HS-27A (cell line): ENCODE results near the gene C6orf136.

Source experiments
- DNase-seq: peaks from one replicate; pipeline ENCODE4 v3.0.0-alpha.2; 2012; ENCODE audit warnings: low read depth, missing footprints

C6orf136 gene, protein sequence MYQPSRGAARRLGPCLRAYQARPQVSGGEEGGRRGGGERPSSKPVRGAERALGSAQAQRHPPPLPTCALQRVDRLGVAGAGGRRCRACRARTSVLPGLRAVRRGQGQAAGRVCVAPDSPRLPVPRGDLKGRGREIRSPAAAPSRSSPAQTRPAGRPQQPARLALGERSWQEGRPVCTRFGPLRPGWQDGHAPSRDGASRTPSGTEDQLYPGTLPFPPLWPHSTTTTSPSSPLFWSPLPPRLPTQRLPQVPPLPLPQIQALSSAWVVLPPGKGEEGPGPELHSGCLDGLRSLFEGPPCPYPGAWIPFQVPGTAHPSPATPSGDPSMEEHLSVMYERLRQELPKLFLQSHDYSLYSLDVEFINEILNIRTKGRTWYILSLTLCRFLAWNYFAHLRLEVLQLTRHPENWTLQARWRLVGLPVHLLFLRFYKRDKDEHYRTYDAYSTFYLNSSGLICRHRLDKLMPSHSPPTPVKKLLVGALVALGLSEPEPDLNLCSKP

DNA sequence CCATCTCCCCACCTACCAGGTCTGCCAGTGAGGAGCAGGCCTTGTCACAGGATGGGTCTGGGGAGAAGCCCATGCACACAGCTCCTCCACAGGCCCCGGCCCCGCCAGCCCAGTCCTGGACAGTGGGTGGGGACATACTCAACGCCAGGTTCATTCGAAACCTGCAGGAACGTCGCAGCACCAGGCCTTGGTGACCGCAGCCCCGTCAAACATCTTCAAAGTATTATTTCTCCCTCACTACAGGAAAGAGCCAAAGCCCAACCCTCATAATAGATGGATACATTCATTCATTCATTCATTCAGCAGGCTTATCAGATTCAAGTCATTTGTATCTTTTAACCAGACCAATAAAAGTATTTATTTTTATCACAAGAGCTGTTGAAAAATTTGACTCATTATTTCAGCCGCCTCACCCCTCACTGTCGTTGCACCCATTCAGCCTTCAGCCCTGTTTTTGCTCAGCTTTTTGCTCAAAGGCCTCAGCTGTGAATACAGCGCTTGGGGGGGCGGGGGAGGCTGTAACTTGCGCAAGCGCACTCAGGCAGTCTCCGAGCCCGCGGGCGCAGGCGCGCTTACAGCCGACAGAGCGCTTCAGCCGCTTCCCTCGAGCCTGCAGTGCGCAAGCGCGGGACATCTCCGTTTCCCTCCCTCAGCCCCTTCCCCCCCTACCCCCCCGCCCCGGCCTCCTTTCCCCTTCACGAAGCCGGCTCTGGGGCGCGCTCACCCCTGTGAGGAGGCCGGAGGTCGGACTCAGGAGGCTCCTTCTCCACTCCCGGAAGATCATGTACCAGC, at the start of gene C6orf136:
C6orf136 (plus strand) TSS at position 684 of the 792 bp plus-strand sequence; CDS start at position 783, 99 bp downstream.
- DNase-seq: peak; percentile 81

DNA sequence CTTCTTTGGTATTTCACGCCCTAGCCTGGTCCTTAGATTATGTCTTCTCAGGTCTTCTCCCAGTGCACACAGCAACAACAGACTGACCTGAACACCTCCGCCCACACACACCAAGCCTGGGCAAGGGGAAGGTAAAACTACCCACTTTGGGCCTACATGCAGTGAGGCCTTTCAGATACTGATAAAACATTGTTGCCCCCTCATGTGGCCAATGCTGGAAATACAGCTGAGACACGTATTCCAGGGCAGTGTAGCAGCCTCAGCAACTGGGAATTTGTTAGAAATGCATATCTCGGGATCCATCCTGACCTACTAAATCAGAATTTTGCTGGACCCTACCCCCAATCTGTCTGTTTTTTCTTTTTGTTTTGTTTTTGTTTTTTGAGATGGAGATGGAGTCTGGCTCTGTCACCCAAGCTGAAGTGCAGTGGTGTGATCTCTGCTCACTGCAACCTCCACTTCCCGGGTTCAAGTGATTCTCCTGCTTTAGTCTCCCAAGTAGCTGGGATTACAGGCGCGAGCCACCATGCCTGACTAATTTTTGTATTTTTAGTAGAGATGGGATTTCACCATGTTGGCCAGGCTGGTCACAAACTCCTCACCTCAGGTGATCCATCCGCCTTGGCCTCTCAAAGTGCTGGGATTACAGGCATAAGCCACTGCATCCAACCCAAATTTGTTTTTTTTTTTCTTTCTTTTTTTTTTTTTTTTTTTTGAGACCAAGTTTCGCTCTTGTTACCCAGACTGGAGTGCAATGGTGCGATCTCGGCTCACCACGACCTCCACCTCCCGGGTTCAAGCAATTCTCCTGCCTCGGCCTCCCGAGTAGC, 49.4 kb upstream of the C6orf136 start:
- peak; percentile 71 for DNase-seq

DNA sequence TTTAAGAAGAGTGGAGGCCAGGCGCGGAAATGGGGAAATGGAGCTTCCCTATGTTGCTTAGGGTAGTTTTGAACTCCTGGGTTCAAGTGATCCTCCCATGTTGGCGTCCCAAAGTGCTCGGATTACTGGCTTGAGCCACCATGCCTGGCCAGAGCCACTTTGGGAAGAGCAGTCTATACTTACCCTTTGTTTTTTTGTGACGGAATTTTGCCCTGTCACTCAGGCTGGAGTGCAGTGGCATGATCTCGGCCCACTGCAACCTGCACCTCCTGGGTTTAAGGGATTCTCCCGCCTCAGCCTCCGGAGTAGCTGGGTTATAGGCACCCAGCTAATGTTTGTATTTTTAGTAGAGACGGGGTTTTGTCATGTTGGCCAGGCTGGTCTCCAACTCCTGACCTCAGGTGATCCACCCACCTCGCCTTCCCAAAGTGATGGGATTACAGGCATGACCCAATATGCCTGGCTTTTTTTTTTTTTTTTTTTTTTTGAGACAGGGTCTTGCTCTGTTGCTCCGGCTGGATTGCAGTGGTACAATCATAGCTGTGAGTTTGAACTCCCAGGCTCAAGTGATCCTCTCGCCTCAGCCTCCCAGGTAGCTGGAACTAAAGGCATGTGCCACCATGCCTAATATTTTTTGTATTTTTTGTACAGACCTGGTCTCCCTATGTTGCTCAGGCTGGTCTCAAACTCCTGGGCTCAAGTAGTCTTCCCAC, 47.9 kb upstream of the C6orf136 start:
- DNase-seq: no peak

DNA sequence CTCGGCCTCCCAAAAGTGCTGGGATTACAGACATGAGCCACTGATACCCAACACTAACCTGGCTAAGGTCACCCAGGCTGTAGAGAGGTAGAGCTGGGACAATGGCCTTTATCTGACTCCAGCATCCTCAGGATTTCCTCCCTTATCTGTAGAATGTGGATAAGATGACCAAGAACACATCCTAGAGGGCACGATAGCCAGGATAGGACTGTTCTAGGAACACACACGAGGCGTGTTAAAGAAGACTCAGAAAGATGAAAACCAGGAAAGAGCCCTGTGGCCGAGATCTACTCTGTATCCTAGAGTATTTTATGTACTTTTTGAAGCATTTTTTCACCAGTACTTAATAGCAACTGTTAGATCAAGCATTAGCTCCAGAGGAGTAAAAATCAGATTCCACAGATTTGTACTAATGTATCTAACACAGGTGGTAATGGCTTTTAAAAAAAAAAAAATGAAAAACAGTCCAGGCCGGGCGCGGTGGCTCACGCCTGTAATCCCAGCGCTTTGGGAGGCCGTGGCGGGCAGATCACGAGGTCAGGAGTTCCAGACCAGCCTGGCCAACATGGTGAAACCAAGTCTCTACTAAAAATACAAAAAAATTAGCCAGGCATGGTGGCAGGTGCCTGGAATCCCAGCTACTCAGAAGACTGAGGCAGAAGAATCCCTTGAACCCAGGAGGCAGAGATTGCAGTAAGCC, 47.2 kb upstream of the C6orf136 start:
- no peak for DNase-seq

DNA sequence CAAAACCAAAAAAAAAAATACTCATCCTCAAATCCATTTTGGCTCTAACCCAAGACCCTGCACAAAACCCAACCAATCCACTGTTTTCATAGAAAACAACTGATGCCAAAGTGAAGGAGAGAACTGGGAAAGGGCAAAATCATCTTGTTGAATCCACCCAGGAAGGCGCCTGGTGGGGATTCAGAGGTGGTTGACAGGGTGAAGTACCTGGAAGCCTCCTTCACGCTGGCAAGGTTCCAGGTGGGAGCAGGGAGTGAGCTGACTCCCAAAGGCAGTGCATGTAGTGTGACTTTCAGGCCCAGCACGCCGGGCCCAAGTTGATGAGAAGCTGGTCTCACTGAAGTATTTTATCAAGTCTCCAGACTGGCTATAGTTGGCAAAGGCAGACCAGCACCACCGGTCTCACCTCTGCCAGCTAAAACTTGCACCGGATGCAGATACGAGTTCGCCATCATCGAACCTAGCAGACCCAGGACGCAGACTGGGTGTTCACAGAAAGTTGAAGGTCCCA, 46.4 kb upstream of the C6orf136 start:
- DNase-seq: no peak

DNA sequence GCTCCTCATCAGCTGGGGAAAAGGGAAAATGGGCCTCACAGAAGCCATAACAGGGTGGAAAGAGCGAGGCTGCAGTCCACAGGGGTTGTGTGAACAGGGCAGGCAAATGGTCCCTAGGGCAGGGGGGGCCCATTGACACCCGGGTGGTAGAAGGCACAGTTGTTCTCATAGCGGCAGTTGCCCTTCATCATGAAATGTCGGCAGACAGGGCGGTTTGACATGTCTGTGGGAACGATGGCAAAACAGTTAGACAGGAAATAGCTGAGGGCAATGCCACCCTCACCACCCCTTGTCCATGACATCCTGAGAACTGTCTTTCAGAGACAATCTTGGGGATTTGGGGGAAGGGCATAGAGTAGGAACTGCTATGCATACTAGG, 45.5 kb upstream of the C6orf136 start:
- DNase-seq: no peak

DNA sequence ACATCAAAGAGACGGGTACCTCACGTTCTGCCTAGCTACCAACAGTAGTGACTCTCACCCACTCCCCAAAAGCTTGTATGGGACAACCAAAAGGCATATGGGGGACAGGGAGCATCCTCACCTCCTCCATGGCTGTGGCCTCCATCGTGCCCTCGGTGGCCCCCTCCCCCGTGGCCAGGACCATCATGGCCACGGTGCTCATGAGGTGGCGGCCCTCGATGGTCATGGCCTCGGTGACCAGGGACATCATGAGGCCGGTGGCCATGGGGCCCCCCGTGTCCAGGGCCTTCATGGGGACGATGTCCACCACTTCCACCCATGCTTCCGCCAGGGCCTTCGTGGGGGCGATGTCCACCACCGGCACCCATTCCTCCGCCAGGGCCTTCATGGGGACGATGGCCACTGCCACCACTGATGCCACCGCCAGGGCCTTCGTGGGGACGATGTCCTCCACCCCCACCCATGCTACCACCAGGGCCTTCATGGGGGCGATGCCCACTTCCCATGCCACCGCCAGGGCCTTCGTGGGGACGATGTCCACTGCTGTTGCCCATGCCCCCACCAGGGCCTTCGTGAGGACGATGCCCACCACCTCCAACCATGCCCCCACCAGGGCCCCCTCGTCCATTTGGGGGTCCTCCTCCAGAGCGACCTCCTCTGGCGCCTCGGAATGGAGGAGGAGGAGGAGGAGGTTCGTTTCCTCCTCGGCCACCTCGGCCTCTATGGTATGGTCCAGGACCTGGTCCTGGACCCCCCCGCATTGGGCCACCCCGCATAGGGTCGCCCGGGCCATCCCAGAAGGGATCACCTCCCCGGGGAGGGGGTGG, 44.9 kb upstream of the C6orf136 start:
- no peak for DNase-seq

DNA sequence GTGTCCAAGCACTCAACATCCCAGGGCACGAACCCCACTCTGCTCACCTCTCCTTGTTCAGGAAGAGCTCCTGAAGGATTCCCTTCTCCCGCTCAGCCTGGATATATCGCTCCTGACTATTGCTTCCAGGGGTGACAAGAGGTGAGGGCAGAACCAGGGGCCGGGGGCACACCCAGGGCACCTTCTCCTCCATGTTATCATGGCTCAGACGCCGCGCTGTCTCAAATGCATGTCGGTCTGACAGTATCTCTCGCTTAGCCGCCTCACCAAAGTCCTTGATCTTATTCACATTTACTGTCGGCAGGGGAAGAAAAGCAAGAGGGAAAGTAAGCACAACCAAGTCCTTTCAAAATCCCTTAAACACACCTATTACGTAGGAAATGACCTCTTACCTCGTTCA, 43.0 kb upstream of the C6orf136 start:
- no peak for DNase-seq

DNA sequence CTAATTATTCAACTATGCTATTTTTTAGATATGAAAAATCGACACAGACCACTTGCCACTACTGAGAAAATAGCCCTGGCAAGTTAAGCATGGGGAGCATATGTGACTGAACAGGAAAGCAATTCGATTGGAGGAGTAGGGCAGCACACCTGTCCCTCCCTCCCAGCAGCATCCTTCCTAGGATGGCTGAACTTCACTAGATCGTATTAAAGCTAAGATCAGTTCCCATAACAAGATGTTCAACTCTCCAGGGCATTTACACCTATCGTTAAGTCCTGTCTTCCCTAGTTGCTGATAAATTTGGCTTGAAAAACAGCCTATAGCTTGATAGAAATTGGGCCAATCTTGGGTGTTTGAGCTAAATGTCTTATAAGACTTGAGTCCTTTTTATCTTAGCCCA, 36.9 kb upstream of the C6orf136 start:
- no peak for DNase-seq

DNA sequence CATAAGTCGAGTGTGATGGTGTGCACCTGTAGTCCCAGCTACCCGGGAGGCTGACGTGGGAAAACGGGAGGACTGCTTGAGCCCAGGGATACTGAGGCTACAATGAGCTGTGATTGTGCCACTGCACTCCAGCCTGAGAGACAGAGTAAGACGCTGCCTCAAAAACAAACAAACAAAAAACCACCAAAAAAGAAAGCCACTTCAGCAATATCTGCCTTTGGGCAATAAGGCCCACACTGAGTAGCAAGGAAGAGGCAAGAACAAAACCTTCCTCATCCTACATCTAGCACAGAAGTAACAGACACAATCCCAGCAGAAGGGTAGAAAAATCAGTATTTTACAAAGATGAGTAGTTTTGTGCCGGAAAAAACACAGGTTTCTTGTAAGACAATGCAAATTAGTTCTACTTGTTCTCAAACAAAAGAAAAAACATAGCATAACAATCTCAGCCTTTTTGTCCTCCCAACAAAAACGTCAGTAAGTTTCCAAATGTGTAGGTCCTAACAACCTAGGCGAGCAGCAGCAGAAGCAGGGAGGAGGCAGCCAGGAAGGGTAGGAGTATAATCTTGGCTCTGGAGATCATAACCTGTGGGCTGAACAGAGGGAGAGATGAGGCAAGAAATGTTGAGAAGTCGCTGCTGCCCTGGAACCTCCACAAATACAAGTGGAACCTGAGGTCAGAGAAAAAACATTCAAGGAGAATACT, 35.6 kb upstream of the C6orf136 start:
- no peak for DNase-seq

DNA sequence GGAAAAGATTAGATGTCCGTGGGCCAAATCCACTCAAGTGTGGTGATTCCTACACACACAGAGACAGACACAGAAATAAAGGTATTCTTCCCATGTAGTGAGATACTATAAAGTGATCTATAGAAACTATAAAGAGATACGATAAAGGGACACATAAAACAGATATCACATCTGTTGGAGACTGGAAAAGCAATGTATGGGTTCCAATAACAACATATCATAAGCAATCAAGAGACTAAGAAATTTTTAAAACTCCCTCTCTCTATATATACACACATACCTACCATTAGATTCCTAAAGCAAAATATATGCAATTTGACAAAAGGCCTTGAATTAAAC, 35.1 kb upstream of the C6orf136 start:
- DNase-seq: no peak

DNA sequence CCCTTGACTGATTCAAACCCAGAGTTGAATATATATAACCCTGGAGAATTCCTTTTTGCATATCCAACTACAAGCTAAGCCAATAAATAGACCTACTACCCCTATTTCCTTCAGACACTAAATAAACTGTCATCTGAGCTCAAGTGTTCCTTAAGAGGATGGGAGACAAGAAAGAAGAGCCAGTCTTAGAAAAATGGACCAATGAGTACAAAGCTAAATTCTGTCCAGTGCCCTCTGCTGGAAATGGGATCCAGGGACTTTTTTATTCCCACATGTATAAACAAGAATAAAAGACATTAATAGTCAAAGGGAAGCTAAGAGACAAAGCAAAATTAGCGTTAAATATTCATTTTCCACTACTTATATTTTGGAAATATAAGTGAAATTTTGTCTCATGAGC, 34.7 kb upstream of the C6orf136 start:
- DNase-seq: no peak

DNA sequence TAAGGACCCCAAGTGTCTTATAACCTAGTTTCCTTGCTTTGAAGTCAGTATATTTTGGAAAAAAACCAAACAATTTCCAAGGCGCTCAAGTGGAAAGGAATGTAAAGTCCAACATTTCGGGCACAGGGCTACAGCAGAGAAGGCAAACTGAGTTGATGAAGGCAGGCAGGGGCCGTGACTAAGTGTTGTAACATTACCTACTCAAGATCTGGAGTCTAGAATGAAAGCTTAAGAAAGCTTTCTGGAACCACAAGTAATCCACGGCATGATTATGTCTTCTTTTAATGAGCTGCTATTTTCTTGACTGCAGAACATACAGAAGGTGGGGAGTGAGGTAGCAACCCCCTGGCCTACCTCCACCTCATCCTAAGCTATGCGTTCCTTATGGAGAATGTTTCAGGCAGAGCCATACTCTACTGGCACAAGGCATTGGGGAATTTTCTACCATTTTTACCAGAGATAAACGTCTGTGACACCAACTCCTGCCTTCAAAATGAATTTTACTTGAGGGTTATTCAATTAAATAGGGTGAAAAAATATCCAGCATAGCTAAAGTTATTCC, 34.2 kb upstream of the C6orf136 start:
- DNase-seq: no peak

DNA sequence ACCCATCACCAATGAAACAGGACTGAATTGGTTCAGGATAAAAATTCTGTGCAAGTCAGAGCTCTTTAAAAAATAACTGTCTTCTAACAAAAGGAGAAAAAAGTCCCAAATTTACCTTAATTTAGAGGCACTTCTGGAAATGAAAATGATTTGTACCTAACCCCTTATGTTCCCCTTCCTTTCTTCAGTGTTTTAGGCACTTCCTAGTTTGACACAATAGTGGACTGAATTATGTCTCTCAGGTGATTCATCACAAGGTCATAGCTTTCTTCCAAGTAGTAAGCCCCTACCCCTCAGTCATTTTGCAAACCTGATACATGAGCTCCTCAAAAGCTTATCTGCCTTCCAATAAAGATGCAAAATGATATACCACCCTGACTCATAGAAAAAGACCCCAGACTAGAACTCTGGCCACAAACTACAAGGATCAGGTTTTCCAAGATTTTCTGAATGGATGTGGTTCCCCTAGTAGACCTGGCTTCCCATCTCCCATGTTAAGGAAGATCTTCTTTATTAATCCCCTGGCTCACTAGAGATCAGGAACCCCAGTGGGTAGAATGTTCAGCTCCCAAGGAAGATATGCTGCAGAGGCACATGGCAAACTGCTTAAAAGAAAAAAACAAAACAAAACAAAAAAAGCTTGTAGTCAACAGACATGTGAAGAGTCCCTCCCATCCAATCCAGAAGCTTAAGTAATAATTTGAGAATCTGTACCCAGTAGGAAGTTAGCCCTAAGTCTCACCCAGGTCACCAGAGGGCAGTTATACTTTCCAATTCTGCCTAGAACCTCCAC, 33.5 kb upstream of the C6orf136 start:
- no peak for DNase-seq

DNA sequence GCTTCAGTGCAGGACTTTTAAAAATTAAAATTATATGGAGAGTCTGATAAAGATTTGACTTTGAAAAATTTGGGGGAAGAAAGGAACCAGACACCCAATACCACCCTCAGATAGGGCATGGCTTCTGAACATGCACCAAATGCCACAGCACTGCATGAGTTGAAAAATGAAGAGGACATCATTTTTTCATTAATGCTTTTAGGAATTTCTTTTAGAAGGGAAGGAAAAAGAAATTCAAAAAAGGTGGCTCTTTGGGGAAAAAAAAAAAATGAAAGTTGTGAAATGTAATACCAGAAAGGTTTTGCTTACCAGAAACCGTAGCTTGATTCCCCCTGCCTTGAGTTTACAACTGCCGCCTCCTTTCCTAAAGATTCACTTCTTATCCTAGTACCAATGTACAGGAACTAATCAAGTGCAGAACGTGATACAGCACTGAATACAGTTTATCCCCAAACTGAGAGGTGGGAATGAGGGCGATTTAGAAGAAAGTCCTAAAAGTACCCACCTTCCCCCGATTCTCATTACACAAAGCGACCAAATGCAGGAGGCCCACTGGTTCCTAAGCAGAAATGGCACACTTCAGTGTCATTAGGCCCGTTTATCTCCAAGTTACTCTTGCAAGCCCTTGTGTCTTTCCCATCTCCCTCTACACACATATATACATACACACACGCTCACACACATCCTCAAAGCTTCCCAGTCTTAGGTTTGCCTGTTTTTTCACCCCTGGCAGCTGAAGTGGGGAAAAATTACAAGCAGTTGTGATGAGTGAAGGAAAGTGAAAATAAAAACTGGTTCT, 32.7 kb upstream of the C6orf136 start:
- no peak for DNase-seq

DNA sequence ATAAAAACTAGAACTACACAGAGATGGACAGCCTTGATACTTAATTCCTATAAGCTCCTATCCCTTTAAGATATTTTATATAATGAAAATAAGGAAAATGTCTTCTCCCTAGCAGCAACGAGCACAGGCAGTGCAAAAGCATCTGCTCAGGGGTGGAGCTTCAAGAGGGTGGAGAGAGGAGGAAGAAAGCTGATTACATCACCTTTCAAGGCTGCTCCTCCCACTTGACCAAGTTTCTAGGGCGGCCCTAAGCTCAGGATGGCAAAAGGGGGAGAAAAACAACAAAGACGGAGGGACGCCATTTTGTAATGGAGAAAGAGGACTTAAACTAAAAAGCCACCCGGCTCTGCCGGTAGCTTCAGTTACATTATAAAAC, 32.1 kb upstream of the C6orf136 start:
- DNase-seq: peak; percentile 95

DNA sequence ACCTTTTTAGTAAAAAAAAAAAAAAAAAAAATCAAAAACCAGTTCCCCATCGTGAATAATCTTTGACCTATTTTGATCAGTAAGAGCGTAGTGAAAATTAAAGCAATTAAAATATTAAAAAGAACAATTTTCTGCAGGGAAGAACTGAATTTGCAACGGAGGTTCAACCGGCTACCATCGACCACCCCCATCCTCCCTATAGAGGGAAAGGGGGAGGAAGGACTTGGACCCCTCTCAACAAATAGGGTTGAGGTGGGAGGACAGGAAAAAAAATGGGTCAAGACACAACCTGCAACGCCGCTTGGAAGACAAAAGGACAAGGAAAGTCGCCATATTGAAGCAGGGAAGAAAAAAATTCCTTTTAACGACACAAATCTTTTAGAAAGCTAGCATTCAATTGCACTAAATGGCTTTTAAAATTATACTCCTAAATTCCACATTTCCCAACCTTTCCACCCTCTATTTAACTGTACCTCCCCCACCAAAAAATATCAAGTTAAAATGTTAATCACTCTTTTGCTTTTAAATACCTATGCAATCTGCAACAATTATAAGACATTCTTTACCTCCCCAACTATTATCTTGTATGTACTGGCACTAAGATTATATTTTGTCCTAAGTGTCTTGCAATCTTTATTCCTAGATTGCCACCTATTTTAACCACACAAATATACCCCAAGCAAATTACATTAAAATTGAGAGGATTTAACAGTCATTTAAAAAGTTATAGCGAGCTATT, 31.5 kb upstream of the C6orf136 start:
- DNase-seq: peak; percentile 68
